Measurements from ENCODE around the gene PHF20.
"Not testable (repeated sequence)": the region's sequence is repeated elsewhere in the genome, so short reads cannot be mapped to it uniquely, and the experiment has no call there.

PHF20 gene

DNA sequence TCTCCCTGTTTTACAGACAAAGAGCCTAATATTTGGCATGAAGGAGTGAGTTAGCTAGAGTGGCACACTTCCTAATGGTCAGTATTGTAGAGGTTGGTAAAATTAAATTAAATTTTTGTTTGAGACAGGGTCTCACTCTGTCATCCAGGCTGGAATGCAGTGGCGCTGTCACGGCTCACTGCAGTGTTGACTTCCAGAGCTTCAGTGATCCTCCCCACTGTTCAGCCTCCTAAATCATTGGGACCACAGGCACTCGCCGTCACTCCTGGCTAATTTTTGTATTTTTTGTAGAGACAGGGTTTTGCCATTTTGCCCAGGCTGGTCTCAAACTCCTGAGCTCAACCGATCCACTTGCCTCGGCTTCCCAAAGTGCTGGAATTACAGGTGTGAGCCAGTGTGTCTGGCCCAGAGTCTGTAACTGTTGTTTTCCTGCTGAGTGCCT, 111.5 kb downstream of the PHF20 start:
- DNase-seq: no peak

DNA sequence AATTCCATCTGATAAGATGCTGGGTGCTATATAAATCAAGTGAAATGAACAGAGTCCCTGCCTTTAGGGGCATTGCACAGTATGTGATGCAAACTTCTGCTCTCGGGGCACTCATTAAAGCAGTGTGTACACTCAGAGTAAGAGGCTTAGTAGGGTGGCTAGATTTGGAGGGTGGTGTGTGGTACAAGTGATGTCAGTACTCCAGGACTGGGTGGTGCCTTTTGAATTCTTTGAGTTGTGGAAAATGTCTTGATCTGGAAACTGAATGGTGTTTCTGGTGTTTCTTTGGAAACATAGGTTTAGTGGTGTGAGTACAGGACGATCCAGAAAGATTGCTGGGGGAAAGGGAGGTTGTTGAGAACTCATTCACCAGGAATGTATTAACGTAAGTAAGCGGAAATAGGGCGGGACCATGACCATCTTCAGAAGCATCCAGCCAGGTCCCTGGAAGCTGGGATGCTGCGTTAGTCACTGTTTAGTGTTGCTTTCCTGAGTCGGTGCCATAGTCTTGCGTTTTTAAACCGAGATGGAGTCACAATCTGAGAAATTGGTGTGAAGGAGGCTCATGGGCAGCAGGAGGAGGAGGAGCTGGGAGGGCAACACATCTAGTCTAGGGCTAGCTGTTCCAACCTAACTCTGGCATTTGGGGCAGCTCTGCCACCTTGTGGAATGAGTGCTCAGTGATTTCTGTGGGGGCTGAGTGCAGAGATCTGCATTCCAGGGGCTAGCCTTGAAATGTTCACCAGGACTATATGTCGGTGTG, 112.1 kb downstream of the PHF20 start:
- peak in 53 of 56 donors; percentile 2 to 81 (median 34) for DNase-seq

DNA sequence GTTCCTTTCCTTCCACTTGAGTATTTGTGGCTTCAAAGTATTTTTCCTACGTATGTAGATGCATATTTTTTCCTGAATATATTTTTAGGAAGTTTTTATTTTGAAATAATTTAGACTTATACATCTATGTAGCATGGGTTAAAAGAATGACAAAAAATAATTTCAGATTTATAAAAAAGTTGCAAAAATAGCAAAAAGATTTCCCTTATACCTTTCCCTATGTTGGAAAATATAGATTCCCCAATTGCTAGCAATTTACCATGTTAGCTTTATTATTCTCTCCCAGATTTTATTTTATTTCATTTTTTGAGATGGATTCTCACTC, 112.7 kb downstream of the PHF20 start:
- DNase-seq: no peak

DNA sequence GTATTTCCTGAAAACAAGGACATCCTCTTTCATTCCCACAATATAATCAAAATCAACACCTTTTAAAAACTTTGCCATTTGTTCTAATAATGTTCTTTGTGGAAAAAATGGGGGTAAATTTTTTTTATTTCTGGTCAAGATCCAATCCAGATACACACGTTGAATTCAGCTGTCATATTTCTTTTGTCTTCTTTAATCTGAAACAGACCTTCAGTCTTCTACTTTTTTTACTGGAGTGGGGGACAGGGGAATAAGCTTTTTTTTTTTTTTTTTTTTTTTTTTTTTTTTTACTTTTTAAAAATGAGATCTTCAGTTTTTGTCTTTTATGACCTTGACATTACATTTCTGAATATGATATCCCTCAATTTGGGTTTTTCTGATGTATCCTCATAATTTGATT, 113.4 kb downstream of the PHF20 start:
- DNase-seq: no peak

DNA sequence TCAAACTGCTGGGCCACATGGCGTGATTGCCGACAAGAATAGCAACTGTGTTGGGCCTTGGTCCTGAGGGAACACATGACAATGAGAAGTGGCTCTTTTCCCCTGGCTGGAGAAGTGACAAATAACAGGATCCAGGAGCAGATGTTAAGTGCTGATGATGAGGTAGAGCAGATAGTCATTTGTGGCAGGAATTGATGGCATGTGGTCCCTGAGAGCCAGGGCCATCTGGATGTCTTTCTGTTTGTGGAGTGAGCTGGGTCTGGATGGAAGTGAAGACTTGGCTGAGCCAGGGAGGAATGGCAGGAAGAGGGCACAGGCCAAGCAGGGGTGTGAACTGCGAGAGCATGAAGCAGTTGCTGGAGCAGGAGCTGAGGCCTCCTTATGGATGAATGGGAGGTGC, 114.7 kb downstream of the PHF20 start:
- no peak for DNase-seq

DNA sequence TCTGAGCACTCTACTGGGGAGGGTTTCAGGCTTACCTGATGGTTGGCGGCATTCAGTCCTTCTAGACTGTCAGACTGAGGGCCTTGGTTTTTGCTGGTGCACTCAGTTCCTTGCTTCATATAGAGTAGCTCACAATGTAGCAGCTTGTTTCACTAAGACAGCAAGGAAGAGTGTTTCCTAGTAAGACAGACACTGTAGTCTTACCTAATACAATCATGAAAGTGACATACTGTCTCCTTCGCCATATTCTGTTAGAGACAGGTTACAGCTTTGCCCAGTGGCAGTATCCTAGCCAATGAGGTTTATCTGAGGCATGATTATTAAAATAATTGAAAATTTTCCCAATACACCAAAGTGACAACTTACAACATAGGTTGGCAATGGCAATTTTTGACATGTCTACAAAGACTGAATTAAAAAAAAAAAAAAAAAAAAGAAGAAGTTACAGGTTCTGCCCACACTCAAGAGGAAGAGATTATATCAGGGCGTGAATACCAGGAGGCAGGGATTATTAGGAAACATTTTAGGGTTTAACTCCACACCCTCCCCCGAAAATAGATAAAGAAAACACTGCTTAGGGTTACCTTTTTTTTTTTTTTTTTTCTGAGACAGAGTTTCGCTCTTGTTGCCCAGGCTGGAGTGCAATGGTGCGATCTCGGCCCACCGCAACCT, 115.7 kb downstream of the PHF20 start:
- DNase-seq: no peak

DNA sequence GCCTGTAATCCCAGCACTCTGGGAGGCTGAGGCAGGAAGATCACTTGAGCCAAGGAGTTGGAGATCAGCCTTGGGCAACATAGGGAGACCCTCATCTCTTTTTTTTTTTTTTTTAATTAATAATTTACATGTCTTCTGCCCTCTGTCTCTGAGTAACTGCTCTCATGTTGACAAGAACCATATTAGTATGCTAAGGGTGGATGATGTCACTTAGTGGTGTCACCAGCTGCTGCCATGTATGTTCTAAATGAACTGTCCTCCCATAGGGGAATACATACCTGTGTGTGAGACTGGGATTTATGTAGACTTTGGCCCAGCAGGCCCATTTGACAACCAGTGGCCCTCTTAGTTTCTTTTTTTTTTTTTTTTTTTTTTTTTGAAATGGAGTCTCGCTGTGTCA, 116.8 kb downstream of the PHF20 start:
- DNase-seq: no peak

DNA sequence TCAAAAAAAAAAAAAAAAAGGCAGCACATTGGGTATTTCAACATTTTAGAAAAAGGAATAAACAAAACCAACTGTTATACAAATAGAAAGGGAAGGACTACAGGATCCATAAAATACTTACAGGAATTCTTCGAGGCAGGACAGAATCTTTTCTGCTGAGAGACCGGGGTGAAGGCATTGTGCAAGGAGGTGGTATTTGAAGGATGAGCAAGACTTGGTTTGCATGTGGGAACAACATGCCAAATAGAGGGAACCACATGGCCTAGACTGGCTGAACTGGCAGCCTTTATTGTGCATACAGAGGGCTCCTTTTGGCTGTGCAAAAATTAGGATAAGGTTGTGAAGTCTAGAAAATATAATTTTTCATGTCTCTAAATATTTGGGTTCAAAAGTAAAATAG, 119.6 kb downstream of the PHF20 start:
- no peak for DNase-seq

DNA sequence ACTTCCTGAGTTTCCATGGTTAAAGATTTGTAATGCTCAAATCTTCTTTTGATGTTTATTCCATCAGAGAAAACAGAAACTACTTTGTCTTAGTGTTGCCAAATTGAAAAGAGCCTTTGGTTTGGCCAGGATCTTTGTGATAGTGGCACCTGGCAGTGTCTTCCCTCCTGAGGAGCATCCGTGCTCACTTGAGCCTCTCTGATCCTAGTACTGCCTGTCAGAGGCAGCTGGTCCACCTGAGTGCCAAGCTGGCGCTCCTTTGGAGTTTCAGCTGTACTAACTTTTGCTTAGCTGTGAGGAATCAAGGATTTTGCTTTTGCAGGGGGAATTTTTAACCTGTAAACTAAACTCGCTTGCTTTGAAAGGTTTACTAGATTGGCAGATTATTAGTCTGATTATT, 121.1 kb downstream of the PHF20 start:
- DNase-seq: no peak

DNA sequence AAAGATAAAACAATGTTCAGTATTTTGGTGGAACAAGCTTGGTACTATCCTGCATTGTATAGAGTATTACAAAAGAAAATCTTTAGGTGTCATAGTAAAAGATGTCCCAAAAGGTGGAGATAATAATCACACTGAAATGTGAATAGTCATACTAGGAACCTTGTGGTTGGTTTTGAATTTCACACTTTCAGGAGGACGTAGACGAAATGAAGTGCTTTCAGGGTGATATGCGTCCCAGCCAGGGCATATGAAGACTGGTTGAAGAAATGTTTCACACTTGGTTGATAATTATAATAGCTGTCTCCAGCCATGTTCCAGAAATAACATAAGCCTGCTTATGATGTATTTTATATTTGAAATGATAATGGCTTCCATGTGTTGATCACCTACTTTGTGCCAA, 122.1 kb downstream of the PHF20 start:
- DNase-seq: no peak

DNA sequence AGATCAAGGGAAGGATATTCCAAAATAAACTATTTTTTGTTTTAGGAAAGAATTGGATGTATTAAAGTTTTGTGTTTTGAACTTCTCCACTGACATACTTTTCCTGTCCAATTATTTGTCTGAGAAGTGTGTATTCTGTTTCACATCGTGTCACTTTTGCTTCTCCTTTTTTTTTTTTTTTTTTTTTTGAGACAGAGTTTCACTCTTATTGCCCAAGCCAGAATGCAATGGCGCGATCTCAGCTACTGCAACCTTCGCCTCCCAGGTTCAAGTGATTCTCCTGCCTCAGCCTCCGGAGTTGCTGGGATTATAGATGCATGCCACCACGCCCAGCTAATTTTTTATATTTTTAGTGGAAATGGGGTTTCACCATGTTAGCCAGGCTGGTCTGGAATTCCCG, 123.7 kb downstream of the PHF20 start:
- not testable (repeated sequence) for DNase-seq

DNA sequence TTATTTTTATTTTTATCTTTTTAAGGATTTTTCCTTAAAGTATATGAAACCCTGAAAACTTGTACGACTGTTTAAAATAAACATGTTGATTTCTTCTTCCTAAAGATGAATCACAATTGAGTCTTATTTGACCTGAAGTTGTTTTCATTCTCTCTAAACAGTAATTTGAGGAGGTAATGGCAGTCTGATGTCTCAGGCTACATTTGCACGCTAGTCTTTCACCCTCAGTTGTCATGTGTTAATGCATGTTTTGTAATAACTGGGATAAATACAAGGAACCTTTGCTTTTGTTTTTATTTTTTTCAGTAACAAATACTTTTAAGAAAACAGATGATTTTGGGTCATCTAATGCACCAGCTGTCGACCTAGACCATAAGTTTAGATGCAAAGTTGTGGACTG, 127.2 kb downstream of the PHF20 start:
- DNase-seq: no peak

DNA sequence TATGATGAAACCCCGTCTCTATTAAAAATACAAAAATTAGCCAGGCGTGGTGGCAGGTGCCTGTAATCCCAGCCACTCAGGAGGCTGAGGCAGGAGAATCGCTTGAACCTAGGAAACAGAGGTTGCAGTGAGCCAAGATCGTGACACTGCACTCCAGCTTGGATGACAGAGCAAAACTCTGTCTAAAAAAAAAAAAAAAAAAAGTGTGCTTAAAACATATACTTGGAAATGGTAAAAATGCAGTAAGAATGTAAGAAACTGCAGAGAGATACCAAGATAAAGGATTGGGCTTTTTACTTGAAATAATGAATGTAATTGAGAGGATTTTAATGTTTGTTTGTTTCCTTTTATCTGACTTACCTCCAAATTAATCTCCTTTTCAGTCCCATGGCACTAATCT, 129.4 kb downstream of the PHF20 start:
- DNase-seq: not testable (repeated sequence)

DNA sequence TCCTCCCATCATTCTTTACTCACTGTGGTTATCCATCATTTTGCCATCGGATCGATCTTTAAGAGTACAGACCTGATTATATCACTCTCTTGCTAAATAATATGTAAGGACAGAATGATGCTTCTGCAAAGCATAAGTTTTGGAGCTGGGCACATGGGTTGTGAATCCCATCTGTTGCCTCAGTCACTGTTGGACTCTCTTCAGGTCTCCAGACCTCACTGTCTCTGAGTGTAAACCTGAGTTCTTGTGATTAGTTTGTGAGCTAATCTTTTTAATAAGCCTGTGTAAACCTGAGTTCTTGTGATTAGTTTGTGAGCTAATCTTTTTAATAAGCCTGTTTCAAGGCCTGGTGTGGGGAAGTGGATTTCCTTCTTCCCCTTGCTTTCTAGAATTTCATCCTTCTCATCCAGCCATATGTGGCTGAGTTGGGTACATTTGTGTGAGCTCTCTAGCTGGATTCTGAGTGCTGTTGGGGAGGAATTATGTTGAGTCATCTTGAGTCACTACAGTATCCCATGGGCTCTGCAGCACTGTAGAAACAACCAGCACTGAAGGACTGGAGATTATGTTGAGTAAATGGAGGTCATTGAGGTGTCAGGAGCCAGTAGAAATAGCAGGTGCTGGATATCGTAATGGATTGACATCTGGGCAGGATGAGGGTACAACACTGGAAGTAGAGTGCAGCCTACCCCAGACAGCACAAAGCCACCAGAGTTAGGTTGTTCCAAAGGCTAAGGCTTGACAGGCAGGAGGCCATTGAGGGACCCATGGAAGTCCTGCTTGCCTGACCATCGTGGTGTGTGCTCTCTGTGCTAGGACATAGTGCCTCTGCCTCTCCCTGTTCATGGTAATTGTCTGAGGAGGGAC, 130.1 kb downstream of the PHF20 start:
- no peak for DNase-seq

DNA sequence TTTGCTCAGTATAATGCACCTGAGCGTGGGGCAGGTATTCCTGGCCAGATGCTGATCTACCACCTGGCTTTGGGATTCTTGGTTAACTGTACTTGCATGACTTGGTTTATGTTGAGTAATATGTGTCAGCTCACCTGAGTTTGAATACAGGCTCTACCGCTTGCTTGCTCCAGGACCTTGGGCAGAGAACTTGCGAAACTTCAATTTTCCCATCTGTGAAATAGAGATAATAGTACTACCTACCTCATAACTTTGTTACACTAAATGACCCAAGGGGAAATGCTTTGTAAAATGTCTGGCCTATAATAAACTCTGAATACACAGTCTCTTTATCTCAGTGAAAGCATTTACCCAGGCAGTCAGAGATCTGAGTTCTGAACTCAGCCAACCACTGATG, 130.7 kb downstream of the PHF20 start:
- no peak for DNase-seq

DNA sequence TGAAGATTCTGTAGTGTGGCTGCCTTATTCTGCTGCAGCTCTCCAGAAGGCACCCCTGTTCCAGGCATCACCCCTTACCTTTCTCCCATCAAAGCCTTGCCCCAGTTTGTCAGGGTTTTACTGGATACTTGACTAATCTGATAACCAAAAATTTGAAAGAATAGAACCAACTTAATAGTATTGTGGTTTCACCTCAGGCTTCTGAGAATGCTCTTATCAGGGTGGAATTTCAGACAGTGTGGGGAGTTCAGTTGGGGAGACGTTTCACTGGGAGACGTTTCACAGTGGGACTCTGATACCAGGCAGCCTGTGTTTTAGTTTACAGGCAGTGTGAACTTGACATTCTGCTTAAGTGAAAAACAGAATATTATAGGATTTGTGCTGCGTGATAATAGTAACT, 132.0 kb downstream of the PHF20 start:
- DNase-seq: no peak

DNA sequence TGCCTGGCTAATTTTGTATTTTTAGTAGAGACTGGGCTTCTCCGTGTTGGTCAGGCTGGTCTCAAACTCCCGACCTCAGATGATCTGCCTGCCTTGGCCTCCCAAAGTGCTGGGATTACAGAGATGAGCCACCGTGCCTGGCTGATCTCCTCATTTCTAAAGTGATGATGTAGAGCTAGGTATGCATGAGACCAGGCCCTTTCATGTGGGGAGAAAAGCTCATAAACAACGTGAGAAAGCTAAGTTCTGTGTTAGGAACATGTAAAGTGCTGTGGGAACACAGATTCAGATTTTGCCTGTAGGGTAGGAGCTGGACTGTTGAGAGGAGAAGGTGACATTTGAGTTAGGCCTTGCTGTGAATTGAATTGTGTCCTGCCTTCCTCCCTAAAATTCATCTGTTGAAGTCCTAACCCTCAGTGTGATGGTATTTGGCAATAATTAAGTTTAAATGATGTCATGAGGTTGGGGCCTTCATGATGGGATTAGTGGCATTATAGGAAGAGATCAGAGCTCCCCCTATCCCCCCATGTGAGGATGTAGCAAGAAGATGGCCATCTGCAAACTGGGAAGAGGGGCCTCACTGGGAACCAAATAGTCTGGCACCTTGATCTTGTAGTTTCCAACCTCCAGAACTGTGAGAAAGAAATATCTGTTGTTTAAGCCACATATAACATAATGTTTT, 133.3 kb downstream of the PHF20 start:
- no peak for DNase-seq

DNA sequence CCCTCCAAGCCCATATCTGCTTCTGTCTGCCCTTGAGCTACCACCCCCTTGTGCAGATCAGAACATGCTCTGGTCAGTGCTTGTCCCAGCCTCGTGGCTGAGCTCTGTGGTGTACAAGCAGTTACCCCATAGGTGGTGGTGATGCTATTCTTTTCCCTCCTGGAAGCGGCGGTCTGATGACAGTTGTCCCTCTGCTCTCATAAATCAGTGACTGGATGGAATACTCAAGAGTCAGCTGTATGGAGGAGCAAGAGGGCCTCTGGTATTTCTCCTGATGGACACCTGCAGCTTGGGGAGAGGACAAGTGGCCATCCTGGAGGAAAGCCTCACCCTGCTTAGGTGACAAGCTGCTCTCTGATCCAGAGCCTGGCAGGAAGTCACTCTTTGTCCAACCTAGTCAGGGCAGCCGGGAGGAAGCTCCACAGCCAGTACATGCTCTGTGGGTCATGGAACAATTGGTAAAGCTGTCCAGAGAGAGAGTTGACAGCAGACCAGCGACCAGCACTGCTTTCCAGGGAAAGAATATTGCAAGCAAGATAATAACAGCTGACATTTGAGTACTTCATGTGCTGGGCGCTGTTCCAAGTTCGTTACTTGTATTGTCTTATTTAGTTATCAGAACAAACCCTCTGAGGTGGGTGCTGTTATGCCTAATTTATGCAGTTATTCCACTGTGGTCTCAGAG, 135.3 kb downstream of the PHF20 start:
- peak in 1 of 56 donors; percentile 0 for DNase-seq

DNA sequence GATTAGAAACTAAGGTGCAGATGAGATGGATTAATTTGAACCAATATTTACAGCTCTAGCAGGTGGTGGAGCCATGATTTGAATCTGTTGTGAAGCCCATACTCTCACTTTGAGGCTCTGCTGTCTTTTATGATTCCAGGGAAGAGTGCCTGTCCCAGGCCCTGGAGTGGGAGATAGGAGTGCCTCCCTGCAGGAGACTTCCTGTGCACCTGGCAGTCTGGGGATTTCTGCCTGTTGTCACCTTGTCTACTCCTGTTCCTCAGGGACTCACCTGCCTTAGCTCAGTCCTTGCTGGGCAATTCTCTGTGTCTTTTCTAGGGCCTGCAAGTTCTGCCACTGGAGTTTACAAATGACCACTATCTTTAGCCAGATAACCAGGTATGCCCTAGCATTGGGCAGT, 136.2 kb downstream of the PHF20 start:
- DNase-seq: no peak

DNA sequence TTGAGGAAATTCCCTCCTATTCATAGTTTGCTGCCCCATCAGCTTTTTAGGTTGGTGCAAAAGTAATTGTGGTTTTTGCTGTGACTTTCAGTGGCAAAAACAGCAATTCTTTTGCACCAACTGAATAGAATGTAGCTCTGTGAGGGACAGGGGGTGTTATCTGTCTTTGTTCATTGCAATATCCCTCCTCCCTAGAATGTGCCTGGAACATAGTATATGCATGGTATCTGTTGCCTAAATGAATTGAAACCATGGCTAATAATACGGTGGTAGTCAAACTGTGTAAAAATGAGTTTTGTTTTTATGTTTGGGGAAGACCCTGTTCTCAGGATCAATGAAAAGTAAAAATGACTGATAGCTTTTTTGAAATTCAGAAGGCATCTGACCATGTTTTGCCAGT, 137.4 kb downstream of the PHF20 start:
- no peak for DNase-seq

DNA sequence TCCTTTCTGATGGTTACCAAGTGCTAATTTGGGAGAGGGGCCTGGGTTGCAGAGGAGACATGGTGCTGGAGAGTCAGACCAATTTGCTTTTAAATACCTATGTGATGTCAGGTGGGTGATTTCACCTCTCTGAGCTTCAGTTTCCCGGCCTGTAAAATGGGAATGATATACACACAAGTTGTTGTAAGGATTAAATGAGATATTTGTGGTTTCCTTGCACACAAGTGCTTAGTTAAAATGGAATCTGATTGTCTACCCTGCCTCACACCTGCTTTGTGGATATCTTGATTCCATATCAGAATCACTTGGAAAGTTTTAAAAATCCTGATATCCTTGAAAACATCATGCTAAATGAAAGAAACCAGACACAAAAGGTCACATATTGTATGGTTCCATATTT, 138.0 kb downstream of the PHF20 start:
- no peak for DNase-seq
